CD4-positive, alpha-beta T cell treated with Interferon gamma for 1 hour (primary cell): ENCODE results near the gene AKIRIN2.

ENCODE experiments used
- DNase-seq: peaks from one replicate; pipeline ENCODE4 v3.0.0-alpha.2; 2020

Gene AKIRIN2

GRCh38 chr6:87684895-87685654, 17.0 kb downstream of the AKIRIN2 start:
- no peak for DNase-seq

DNA sequence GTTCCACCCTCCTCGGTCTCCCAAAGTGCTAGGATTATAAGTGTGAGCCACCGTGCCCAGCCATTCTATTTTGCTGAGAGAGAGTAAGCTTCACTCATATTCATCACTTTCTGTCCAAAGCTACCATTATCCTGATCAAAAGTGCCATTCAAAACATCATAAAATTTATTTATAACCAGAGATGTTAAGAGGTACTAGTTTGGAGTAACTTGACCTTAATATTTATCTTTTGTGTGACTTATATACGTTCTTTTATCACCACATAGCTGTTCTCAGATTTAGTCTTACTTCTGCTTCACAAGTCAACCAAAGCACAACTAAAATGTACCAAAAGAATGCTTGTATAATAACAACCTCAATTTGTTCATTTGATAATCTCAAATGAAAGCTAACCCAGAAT, 18.1 kb downstream of the AKIRIN2 start:
- DNase-seq = no peak

GRCh38 chr6:87682310-87682709, 19.7 kb downstream of the AKIRIN2 start:
- DNase-seq = no peak

GRCh38 chr6:87675004-87675681, 26.9 kb downstream of the AKIRIN2 start:
- DNase-seq = no peak

DNA sequence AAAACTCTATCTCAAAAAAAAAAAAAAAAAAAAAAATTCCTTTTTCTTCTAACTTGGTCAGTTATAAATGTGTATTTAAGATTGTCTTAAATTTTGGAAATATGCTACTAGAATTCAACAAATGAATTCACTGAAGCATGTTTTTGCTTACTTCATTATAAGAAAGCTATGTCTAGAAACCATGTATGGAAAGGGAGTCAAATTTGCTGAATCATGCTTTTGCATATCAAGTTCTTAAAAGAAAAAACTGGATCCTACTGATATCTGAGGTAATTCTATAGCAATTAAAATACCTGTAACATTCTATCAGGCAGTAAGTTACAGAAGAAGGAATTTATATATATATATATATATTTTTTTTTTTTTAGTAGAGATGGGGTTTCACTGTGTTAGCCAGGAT, 27.7 kb downstream of the AKIRIN2 start:
- DNase-seq = no peak

DNA sequence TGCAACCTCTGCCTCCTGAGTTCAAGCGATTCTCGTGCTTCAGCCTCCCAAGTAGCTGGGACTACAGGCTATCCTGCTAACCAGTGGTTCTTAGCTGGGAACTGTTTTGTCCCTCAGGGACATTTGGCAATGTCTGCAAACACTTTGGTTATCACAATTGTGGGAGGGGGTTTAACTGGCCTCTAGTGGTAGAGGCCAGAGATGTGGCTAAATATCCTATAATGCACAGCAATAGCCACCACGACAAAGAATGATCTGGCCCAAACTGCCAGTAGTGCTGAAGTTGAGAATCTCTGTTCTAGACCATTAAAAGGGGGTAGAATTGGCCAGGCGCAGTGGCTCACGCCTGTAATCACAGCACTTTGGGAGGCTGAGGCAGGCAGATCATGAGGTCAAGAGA, 28.8 kb downstream of the AKIRIN2 start:
- DNase-seq = no peak

DNA sequence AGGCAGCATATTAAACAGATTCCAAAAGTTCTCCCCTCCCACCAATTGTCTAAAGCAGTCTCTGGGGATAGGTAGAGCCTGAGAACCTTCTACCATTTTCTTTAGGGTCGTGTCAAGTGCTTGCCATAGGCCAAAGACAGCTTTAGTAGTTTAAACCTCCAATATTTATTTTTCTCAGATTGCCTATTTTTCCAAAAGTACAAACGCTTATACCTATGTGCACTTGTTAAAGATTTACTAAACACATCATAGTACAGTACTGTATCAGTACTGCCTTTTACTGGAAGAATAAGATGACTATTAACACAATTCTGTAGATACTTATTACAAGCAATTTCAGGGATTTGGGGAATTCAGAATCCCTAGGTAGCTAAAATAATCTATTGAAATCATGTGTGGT, 29.4 kb downstream of the AKIRIN2 start:
- no peak for DNase-seq

GRCh38 chr6:87671555-87672029, 30.4 kb downstream of the AKIRIN2 start:
- DNase-seq = no peak

DNA sequence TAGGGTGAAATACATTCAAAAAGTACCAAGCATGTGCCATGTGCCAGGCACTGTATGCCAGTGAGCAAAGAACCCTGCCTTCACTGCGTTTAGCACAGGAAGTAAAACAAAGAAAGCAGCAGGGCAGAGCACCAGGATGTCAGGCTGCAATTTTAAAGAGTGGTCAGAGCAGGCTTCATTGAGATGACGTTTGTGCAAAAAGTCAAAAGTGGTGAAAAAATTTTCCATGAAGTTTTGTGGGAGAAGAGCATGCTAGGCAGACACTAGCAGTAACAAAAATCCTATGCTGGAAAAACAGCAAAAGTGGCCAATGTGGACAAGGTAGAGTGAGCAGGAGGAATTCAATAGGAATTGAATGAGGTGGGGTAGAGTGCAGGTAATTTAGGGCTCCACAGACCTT, 31.3 kb downstream of the AKIRIN2 start:
- DNase-seq = no peak

DNA sequence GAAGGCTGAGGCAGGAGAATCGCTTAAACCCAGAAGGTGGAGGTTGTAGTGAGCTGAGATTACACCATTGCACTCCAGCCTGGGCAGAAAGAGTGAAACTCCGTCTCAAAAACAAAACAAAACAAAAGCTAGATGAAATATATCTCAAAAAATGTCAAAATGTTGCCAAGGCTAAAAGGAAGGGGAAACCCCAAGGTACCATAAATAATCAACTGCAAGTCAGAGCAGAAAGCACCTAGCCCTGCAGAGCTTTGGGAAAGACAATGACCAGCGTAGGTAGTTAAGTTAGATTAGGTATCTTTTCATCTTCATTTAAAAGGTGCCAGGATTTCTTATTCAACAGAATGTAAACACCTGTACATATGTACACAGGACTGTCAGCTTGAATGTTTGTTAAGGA, 33.0 kb downstream of the AKIRIN2 start:
- DNase-seq = no peak

DNA sequence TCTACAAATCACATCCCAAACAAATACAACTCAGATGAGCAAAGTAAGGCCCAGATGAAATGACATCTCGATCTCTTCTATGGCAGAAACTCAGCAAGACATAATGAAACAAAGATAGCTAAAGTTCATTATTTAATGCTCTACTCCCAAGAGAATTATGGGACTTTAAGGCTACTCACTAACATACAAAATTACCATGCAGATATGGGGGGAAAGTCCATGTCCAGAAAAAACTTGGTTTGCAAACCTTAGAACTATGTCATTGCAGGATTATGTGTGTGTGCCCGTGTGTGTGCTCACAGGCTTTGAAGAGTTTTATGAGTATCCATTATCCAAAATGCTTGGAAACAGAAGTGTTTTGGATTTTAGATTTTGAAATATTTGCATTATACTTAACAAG, 34.0 kb downstream of the AKIRIN2 start:
- no peak for DNase-seq

GRCh38 chr6:87667032-87667431, 35.0 kb downstream of the AKIRIN2 start:
- no peak for DNase-seq

- no peak for DNase-seq
Observed at GRCh38 chr6:87664921-87665485, 37.0 kb downstream of the AKIRIN2 start.

GRCh38 chr6:87663434-87663833, 38.6 kb downstream of the AKIRIN2 start:
- no peak for DNase-seq

DNA sequence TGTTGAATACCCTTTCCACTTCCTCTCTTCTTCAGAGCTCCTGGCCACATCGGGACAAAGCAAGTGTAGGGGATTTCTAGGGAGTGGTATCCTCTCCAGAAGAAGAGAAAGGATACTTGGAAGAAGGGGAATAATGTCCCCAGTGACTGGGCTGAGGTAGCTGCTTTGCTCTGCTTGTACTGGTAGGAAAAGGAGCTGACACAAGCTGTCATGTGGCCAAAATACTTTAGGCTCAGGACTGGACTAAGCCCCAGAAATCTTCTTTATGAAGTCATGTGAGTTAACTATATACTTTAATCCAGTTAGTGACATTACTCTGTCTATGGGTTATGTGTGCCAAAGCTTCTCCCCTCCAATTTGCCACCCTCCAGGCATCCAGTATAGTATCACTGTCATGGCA, 40.5 kb downstream of the AKIRIN2 start:
- no peak for DNase-seq

- no peak for DNase-seq
Observed at GRCh38 chr6:87661016-87661415, 41.0 kb downstream of the AKIRIN2 start.

DNA sequence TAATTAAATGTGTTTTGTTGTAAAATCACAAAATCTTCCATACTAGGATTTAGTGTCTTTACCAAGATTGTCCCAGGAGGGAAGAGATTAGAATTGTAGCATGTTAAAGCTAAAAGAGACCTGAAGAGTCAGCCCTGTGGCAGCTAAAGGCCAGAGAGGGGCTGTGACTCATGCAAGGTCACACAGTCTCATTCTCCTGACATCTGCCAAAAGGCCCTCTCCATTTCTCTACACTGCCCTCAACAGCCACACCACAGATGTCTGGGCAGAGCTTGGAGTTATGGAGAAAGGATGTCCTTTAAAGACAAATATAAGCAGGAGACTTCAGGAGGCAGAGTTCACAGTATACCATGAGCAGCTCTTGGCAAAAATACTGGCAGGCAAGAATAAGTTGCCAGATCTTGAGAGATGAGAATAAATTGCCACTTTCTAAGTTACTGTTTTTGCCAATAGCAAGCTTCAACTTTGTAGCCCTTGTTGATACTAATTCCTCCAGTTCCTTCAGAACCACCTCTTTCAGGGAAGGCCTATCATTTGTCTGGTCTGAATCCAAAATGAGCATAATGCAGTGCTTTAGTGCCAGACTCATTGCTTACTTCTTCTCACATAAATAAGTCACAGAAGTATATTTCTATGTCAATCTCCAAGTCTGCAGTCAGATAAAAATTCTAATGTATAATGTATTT, 41.7 kb downstream of the AKIRIN2 start:
- no peak for DNase-seq

DNA sequence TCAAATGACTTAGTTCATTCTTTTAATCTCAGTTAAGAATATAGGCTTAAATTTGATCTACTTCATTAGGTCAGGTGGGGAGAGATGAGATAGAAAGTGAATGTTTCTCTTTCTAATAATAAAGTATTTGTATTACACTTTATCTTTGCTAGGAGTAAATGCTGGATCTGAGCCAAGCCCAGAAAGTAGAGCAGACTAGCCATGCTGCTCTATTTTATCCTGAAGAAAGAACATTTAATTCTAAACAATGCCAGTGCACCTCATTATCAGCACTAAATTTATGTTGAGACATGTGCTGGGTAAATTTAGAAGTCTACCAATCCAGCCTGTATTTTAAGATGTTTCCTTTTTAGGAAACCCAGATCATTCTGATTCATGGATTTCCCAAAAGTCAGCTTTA, 43.5 kb downstream of the AKIRIN2 start:
- DNase-seq = no peak

- DNase-seq = no peak
Observed at GRCh38 chr6:87656857-87657256, 45.2 kb downstream of the AKIRIN2 start.

DNA sequence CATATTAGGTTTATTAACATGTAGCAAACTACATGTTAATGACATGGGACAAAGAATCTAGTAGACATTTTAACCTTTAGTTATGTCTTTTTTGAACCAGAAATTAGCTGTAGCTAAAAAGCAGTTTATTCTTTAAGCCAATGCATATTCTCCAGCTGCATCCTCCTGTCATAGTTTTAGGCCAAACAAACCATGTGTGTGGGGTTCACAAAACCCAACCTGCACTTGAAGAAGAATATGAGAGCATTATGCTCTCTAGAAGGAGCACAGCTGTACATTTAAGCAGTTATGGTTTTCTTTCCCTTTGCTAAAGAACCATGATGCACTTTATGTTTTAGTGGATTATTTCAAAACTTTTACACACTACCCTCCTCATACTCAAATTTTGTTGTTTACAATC, 46.2 kb downstream of the AKIRIN2 start:
- DNase-seq = no peak

- no peak for DNase-seq
Observed at GRCh38 chr6:87654875-87655454, 47.1 kb downstream of the AKIRIN2 start.

DNA sequence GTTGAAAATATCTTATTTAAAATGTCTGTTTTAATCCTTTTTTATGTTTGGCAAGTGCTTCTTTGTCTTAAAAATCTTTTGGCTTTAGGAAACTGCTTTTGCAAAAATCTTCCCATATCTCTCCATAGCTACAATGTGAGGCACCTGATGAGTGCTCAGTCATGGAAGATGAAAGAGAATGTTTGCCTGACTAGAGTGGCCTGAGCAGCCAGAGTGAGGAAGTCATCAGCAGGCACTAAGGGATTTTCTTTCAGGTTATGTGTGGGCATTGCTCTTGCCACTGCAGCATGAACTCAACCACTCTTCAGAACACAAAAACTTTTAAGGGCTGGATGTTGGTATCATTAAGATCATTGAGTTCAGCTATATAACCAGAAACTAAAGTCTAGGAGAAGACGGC, 47.9 kb downstream of the AKIRIN2 start:
- DNase-seq = no peak
